ENCODE data around the gene COBL. TPM values are rescaled to one million over a fixed set of nuclear protein-coding genes. Genes with fewer than 3 reads are reported as not detected.

The COBL gene
- total RNA-seq, 4 donors from 2014 or later, result 62.4 to 114 (median 72.2) TPM

DNA sequence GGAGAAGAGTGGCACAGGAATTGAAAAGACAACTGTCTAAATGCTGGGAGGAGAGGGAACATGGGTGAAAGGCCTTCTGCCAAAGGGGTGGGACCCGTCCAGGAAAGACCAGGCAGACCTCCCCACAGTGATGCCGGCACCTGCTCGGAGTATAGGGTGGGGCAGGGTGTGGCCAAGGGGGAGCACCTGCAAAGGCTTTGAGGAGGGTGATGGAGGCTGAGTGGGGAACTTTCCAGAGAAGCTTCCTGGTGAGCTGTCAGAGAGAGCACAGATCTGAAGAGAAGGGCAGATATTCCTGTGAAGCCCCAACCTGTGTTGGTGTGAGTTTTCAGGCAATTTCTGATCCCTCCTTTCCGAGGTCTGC lies 270.5 kb downstream of the COBL start:
- Histone ChIP-seq H3K27me3 (no peaks in the 10 kb centered on the region), H3K4me3 (no peak overlapping the region), H3K27ac (no peak overlapping the region), H3K4me1 (no peaks in the 10 kb centered on the region), H3K36me3 (no peaks in the 10 kb centered on the region), H3K9me3 (no peaks in the 10 kb centered on the region)
- 50 to 56% methylated on average over 1 to 4 of the region's 4 CpGs for WGBS, 2 donors (ENCODE audit: low coverage in 1 of 2)
- DNase-seq, result no peak
- in situ Hi-C loops (cut with MboI; ENCODE audit: low pct_ligation_motif_present in 1 of 4, low pct_unique_long_range_greater_than_20kb in 1 of 4, low sequenced_read_pairs in 3 of 4) (no loop called here), intact Hi-C loops (cut with DNase I; ENCODE audit: low total_unique reads) (no loop called here)
- TF ChIP-seq CTCF (IDR thresholded peaks at IDR 0.05) (no peak), EP300 (IDR thresholded peaks at IDR 0.05; ENCODE audit: low read depth) (no peak), POLR2A (IDR thresholded peaks at IDR 0.05) (no peak), POLR2AphosphoS5 (IDR thresholded peaks at IDR 0.05) (no peak)

- H3K4me3 ChIP-seq, result no peak overlapping the region
- 40 to 69% methylated on average over 2 to 14 of the region's 14 CpGs for WGBS, 2 donors (ENCODE audit: low coverage in 1 of 2)
- no peak for DNase-seq
- no peak for TF ChIP-seq POLR2A (IDR thresholded peaks at IDR 0.05)
- TF ChIP-seq CTCF (IDR thresholded peaks at IDR 0.05), result no peak
- no peak for TF ChIP-seq EP300 (IDR thresholded peaks at IDR 0.05; ENCODE audit: low read depth)
- no peak for TF ChIP-seq POLR2AphosphoS5 (IDR thresholded peaks at IDR 0.05)
- H3K4me1 ChIP-seq, result no peaks in the 10 kb centered on the region
- intact Hi-C loops (cut with DNase I; ENCODE audit: low total_unique reads), result no loop called here
- no peaks in the 10 kb centered on the region for H3K9me3 ChIP-seq
- no peak overlapping the region for H3K27ac ChIP-seq
- H3K36me3 ChIP-seq, result no peaks in the 10 kb centered on the region
- in situ Hi-C loops (cut with MboI; ENCODE audit: low pct_ligation_motif_present in 1 of 4, low pct_unique_long_range_greater_than_20kb in 1 of 4, low sequenced_read_pairs in 3 of 4), result no loop called here
- H3K27me3 ChIP-seq, result no peaks in the 10 kb centered on the region
These were observed 271.1 kb downstream of the COBL start for GRCh38 chr7:51045319-51046102.

DNA sequence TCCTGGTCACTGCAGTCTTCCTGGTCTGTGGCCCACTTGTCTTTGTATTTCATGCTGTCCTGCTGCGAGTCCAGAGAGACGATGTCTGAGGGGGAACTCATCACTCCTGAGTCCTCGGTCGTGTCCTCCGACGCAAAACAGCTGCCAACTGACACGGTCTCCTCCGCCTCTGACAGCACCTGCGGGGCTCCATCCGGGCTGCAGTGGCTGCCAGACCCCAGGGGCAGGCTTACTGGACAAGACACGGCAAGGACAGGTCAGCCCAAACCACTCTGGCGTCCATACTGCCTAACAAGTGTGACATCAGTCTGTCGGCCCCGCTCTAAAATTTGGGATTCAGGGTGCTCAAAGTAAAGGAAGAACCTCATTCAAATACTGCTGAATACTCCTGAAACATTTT lies 273.1 kb downstream of the COBL start:
- Histone ChIP-seq H3K27me3 (no peaks in the 10 kb centered on the region), H3K27ac (no peak overlapping the region), H3K9me3 (no peaks in the 10 kb centered on the region), H3K4me3 (no peak overlapping the region), H3K4me1 (no peaks in the 10 kb centered on the region), H3K36me3 (no peaks in the 10 kb centered on the region)
- intact Hi-C loops (cut with DNase I; ENCODE audit: low total_unique reads), result no loop called here
- no peak for DNase-seq
- in situ Hi-C loops (cut with MboI; ENCODE audit: low pct_ligation_motif_present in 1 of 4, low pct_unique_long_range_greater_than_20kb in 1 of 4, low sequenced_read_pairs in 3 of 4), result no loop called here
- TF ChIP-seq POLR2A (IDR thresholded peaks at IDR 0.05) (no peak), CTCF (IDR thresholded peaks at IDR 0.05) (no peak)
- 91% methylated on average over 14 of the region's 14 CpGs; no CpG with 5 or more reads in 1 of the 2 donors for WGBS, 2 donors (ENCODE audit: low coverage in 1 of 2)

- H3K9me3 ChIP-seq, result no peaks in the 10 kb centered on the region
- intact Hi-C loops (cut with DNase I; ENCODE audit: low total_unique reads), result no loop called here
- no peak for DNase-seq
- H3K27me3 ChIP-seq, result no peaks in the 10 kb centered on the region
- H3K36me3 ChIP-seq, result no peaks in the 10 kb centered on the region
- 59 to 71% methylated on average over 6 of the region's 6 CpGs for WGBS, 2 donors (ENCODE audit: low coverage in 1 of 2)
- no peak overlapping the region for H3K27ac ChIP-seq
- TF ChIP-seq POLR2A (IDR thresholded peaks at IDR 0.05) (no peak), POLR2AphosphoS5 (IDR thresholded peaks at IDR 0.05) (no peak), EP300 (IDR thresholded peaks at IDR 0.05; ENCODE audit: low read depth) (no peak), CTCF (IDR thresholded peaks at IDR 0.05) (no peak)
- in situ Hi-C loops (cut with MboI; ENCODE audit: low pct_ligation_motif_present in 1 of 4, low pct_unique_long_range_greater_than_20kb in 1 of 4, low sequenced_read_pairs in 3 of 4), result no loop called here
- no peaks in the 10 kb centered on the region for H3K4me1 ChIP-seq
- H3K4me3 ChIP-seq, result no peak overlapping the region
These were observed 275.8 kb downstream of the COBL start for GRCh38 chr7:51040787-51041186.

All from transverse colon (tissue), 4 donors.